DMS 273 treated with DMSO at 0.1 percent for 48 hours (cell line): Measurements from ENCODE around the gene METTL14.

Experiments
- DNase-seq: peaks from one replicate; lab custom pipeline; 2025; lab: John Stamatoyannopoulos, UW

The METTL14 gene

GRCh38 chr4:118734491-118735205, 49.5 kb downstream of the METTL14 start:
- DNase-seq: no peak

DNA sequence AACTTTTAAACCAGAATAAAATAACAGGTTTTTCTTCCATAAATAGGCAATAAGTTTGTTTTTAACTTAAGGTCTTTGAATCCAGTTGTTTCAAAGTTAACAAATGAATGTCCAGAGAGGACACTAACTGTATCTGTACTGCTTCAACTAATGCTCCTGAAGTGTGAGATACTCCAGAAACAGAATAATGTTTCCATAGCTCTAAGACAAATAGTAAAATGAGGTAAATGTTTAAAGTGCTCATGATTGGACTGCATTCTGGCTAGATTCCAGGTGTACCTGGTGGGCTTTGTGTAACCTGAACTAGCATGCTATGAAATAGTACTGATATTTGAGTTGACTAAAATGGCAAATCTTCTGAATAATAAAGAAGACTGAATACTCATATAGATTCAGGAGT, 51.7 kb downstream of the METTL14 start:
- DNase-seq: no peak

- DNase-seq: no peak
Measured at GRCh38 chr4:118738090-118738489, 52.9 kb downstream of the METTL14 start.

- no peak for DNase-seq
Measured at GRCh38 chr4:118739022-118739713, 54.0 kb downstream of the METTL14 start.

GRCh38 chr4:118740869-118741268, 55.7 kb downstream of the METTL14 start:
- no peak for DNase-seq

GRCh38 chr4:118741301-118741855, 56.2 kb downstream of the METTL14 start:
- DNase-seq: no peak

DNA sequence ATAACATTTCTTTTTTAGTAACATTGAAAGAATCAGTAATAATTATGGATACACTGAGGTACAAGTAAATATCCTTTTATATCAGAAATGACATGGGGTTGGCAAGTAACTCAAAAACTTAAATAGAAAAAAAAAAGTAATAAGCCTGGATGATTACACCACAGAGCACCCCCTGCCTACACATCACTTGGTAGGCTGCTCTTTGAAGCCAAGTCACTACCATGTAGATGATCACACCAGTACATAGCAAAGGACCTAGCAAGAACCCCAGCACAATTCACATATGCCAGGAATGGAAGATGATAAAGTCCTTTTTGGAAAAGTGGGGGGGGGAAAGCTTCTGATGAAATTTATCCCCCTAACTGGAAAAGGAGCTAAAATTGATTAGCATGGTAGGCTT, 56.9 kb downstream of the METTL14 start:
- no peak for DNase-seq

- DNase-seq: no peak
Measured at GRCh38 chr4:118743867-118744266, 58.7 kb downstream of the METTL14 start.

DNA sequence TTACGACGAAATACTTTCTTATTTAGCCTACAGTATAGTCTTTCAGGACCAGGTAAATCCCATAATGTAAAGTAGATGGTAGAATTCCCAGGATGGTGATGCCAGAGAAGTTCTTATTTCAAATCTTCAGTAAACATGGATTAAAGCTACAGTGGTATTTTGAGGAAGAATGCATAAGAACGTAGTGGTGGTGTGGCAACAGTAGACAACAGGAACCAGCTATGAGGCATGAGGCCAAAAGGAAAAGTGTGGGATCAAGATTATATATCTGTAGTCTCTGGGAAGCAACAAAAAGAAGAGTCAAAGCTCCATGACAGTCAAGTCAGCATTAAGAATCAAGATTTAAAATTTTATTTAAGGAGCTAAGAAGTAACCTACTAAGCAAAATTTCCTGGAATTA, 60.2 kb downstream of the METTL14 start:
- no peak for DNase-seq

- DNase-seq: no peak
Measured at GRCh38 chr4:118746251-118746919, 61.2 kb downstream of the METTL14 start.

GRCh38 chr4:118749347-118749988, 64.3 kb downstream of the METTL14 start:
- DNase-seq: no peak

GRCh38 chr4:118751629-118752323, 66.6 kb downstream of the METTL14 start:
- no peak for DNase-seq

DNA sequence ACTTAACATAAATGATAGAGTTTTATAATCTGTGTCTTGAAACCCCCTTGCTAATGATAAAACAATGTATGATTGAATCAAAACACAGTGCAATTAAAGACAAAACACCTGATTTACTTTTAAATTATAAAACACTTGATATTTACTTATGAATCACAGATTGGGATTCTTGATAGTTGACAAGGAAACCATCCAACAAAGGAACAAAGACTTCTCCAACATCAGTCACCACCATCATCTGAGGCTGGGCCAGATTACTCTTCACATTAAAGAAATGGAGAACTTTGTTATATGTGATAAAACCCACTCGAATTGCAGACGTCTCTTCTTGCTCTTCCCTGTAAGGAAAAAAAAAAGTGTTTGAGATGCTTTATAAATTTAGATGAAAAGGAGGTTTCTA, 67.4 kb downstream of the METTL14 start:
- no peak for DNase-seq

DNA sequence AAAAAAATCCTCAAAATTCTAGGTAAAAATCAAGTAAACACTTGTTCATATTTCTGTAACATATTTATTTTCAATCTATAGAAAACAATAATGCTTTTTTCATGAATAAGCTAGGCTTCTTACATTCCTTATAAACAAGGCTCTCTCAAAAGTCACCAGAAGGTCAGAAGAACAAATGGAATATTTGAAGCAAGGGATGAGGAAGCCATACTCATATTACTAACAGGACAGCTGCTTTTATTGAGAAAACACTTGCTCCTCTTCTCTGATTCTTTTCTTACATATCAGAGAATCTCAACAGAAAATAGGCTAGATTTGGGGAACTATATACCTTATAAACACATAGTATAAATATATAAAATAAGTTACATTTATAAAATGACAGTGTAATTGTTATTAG, 67.9 kb downstream of the METTL14 start:
- DNase-seq: no peak

- DNase-seq: no peak
Measured at GRCh38 chr4:118753685-118754084, 68.5 kb downstream of the METTL14 start.

DNA sequence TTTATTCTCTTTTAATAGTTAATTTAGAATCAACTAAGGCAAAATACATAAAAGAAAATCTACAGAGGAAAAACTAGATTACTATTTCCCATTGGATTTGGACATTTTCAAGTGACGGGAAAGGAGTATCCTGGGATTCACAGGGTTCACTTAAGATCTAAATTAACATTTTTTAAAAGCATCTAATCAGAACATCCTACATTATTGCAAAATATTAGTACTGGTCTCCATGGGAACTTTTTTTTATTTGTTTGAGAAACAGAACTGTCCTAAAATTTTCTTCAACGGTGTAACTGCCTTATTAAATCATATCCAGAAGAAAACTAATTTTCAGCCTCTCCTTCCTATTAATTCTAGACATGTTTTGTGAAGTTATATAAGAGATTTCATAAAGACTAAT, 69.7 kb downstream of the METTL14 start:
- DNase-seq: no peak

GRCh38 chr4:118755438-118756226, 70.4 kb downstream of the METTL14 start:
- no peak for DNase-seq

GRCh38 chr4:118756429-118756828, 71.2 kb downstream of the METTL14 start:
- no peak for DNase-seq

GRCh38 chr4:118756958-118757357, 71.8 kb downstream of the METTL14 start:
- no peak for DNase-seq

DNA sequence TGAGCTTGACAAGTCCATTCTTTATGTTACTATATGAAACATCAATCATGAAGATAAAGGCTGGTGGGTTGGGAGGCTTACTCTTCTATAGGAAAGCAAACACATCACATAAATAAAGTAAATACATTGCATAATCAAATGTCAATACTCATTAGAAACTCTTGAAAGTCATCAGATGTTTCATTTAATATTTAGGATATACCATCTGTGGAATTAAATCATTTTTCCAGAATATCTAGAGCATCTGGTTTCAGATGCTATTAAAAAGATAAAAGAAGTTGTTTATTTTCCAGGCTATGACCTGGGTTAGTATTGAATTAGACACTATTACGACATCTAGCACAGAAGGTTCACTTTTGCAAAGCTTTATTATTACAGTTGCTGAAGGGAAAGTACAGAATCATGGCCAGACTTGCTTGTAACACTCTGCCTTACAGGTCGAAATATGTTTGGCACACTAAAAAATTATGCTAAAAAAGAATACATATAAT, 72.6 kb downstream of the METTL14 start:
- no peak for DNase-seq

DNA sequence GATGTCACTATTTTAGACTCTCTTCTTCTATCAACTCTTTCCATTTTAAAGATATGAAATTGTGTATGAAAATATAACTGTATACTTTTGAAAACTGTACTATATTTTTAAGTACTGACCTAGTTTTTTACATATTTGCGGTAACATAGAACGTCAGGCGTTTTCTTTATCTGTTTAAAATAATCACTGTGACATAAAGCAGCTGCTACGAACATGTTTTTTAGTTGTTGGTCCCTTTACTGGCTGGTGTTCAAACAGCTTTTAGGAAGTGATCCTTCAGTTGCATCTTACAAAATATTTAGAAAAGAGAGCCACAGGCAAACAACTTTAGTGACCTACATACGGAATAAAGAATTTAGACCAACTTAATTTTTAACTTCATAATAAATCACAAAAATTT, 73.1 kb downstream of the METTL14 start:
- no peak for DNase-seq
